ENCODE data around the gene TNFAIP8L1.

DNA sequence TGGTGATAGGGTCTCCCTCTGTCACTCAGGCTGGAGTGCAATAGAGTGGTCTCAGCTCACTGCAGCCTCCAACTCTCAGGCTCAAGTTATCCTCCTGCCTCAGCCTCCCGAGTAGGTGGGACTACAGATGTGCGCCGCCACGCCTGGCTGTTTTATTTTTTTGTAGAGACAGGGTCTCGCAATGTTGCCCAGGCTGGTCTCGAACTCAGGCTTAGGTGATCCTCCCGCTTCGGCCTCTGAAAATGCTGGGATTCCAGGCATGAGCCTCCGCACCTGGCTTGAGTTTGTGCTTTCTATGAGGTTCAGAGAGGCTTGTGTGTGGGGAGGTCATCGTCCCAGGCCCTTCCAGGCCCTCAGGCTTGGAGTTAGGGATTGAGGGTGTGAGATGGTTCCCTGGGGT is 39.2 kb upstream of the TNFAIP8L1 start:
- TF ChIP-seq POLR2AphosphoS5 (IDR thresholded peaks at IDR 0.05; ENCODE audit: borderline replicate concordance, low read depth, low read length) (no peak), EZH2 (IDR thresholded peaks at IDR 0.05) (no peak), FOXP2 (optimal IDR thresholded peaks at IDR 0.05; ENCODE audit: control extremely low read depth, extremely low read length, insufficient read depth) (no peak)
